ENCODE data around the gene RNF8. TPM values are rescaled to one million over a fixed set of nuclear protein-coding genes. Genes with fewer than 3 reads are reported as not detected.
"Not testable (repeated sequence)": the region's sequence is repeated elsewhere in the genome, so short reads cannot be mapped to it uniquely, and the experiment has no call there.

RNF8 gene
- total RNA-seq, 4 donors from 2014 or later = 2.2 to 12.9 (median 9.0) TPM

DNA sequence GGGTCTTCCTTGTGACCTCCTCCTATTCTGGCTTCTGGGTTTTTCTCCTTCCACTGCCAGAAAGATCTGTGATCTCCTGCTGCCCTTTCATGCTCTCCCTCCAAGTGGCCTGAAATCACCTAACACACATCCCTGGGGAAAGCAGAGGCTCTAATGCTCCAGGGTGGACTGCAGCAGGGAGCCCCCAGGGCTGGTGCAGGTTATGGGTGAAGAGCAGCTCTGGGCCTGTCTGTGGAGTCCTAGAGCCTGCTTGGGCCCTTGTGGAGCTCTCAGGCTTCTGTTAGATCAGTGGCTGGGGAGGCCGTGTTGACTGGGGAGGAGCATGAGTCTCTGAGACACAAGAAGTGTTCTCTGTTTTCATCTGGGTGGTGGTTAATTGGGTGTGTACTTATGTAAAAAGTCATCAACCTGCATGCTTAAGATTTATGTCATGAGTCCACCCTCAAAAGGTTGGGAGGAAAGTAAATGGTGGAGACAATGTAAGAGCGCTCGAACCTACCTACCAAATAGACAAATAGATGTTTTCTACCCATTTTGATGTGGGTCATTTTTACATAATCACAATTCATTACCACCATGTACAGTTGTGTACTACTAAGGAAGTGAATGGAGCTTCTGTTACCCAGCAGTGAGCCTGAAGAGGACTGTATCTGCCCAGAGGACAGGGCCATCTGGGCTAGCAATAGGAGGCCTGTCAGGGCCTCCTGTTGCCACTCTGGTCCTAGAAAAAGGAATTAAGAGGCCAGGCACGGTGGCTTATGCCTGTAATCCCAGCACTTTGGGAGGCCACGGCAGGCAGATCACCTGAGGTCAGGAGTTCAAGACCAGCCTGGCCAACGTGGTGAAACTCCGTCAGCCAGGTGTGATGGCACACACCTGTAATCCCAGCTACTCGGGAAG, 32.0 kb upstream of the RNF8 start:
- H3K9me3 ChIP-seq = no peaks in the 10 kb centered on the region
- no peak overlapping the region for H3K27ac ChIP-seq
- no peaks in the 10 kb centered on the region for H3K27me3 ChIP-seq
- no peak overlapping the region for H3K4me3 ChIP-seq
- peaks cover 7 to 21% (median 8%) of the 10 kb centered on the region in 4 donors for H3K4me1 ChIP-seq
- 88% methylated on average over 8 of the region's 8 CpGs; no CpG with 5 or more reads in 1 of the 2 donors for WGBS, 2 donors (ENCODE audit: low coverage in 1 of 2)
- H3K36me3 ChIP-seq = peaks cover 0 to 13% (median 4%) of the 10 kb centered on the region in 4 donors
- DNase-seq = no peak
- in situ Hi-C loops (cut with MboI; ENCODE audit: low pct_ligation_motif_present in 1 of 4, low pct_unique_long_range_greater_than_20kb in 1 of 4, low sequenced_read_pairs in 3 of 4) (no loop called here), intact Hi-C loops (cut with DNase I; ENCODE audit: low total_unique reads) (loop anchor here (10.0 kb wide), 2 partner anchors 243 to 373 kb away; partner anchors contain the start of gene MDGA1)
- no peak for TF ChIP-seq POLR2A (IDR thresholded peaks at IDR 0.05)
- no peak for TF ChIP-seq POLR2AphosphoS5 (IDR thresholded peaks at IDR 0.05)
- no peak for TF ChIP-seq EP300 (IDR thresholded peaks at IDR 0.05; ENCODE audit: low read depth)
- TF ChIP-seq, protein P1, sequence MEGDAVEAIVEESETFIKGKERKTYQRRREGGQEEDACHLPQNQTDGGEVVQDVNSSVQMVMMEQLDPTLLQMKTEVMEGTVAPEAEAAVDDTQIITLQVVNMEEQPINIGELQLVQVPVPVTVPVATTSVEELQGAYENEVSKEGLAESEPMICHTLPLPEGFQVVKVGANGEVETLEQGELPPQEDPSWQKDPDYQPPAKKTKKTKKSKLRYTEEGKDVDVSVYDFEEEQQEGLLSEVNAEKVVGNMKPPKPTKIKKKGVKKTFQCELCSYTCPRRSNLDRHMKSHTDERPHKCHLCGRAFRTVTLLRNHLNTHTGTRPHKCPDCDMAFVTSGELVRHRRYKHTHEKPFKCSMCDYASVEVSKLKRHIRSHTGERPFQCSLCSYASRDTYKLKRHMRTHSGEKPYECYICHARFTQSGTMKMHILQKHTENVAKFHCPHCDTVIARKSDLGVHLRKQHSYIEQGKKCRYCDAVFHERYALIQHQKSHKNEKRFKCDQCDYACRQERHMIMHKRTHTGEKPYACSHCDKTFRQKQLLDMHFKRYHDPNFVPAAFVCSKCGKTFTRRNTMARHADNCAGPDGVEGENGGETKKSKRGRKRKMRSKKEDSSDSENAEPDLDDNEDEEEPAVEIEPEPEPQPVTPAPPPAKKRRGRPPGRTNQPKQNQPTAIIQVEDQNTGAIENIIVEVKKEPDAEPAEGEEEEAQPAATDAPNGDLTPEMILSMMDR (IDR thresholded peaks at IDR 0.05) = no peak

DNA sequence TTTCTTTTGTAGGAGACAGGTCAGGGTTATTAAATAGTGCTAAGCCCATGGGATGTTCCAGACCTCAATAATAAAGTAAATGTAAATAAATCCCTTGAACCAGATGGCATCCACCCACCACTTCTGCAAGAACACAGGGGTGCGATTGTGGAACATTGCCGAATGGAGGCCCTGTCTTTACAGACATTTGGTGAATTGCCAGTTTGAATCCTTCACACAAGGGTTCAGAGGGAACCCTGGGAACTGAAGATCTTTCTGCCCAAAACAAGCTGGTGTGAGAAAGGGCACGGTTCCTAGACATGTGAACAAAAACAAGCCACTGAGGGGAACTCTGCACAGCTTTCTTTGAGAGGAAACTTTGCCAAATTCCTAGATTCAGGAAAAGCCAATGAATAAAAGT, 30.2 kb upstream of the RNF8 start:
- Histone ChIP-seq H3K4me1 (peaks cover 7 to 21% (median 8%) of the 10 kb centered on the region in 4 donors), H3K9me3 (no peaks in the 10 kb centered on the region), H3K27ac (peak overlapping the region in 2 of 4 donors; percentile 4 to 26), H3K36me3 (peaks cover 0 to 3% (median 0%) of the 10 kb centered on the region in 4 donors), H3K4me3 (no peak overlapping the region), H3K27me3 (no peaks in the 10 kb centered on the region)
- 30 to 31% methylated on average over 2 to 3 of the region's 3 CpGs for WGBS, 2 donors (ENCODE audit: low coverage in 1 of 2)
- no peak for DNase-seq
- in situ Hi-C loops (cut with MboI; ENCODE audit: low pct_ligation_motif_present in 1 of 4, low pct_unique_long_range_greater_than_20kb in 1 of 4, low sequenced_read_pairs in 3 of 4) (no loop called here), intact Hi-C loops (cut with DNase I; ENCODE audit: low total_unique reads) (loop anchor here (10.0 kb wide), 2 partner anchors 241 to 371 kb away; partner anchors contain the start of gene MDGA1)
- TF ChIP-seq POLR2AphosphoS5 (IDR thresholded peaks at IDR 0.05) (no peak), EP300 (IDR thresholded peaks at IDR 0.05; ENCODE audit: low read depth) (no peak), POLR2A (IDR thresholded peaks at IDR 0.05) (no peak)
- TF ChIP-seq, protein P1 (IDR thresholded peaks at IDR 0.05) = no peak

DNA sequence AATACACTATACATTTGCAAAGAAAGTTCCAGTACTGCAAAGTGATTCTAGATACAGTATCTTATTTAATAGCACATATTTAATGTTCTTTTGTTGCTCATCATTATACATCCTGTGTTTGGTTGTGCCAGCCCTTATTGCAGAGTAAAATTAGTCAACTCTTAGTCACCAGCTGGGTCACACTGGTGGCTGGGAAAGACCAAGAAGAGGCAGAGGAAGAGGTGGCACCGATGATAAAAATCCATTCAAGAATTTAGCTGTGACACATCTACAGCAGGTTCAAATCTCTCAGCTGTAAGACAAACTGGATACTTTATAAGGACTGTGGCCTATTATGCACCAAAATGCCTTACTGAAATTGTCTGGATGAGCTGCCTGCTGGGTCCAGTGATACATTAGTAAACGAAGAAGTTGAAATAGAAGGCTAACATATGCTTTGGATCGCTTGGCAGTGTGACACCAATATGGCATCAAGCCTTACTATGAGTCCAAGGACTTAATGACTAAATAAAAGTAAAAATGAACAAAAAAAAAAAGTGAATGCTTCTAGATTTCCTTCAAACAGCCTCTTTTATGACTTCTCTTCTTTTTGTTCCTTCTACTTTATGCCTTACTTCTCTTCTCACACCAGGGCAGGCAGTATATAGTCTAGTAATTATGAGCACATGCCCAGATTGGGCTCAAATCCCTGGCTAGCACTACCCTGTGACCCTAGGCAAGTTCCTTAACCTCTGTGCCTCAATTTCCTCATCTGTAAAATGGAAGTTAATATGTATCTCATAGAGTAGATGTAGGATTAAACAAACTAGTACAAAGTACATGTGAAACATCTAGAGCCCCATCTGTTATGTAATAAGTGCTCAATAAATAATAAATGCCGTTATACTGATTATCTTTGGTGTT, 29.4 kb upstream of the RNF8 start:
- WGBS, 2 donors (ENCODE audit: low coverage in 1 of 2) = 51 to 57% methylated on average over 4 of the region's 4 CpGs
- Histone ChIP-seq H3K4me3 (no peak overlapping the region), H3K27ac (peak overlapping the region in 2 of 4 donors; percentile 4 to 5), H3K4me1 (peaks cover 7 to 21% (median 8%) of the 10 kb centered on the region in 4 donors), H3K27me3 (no peaks in the 10 kb centered on the region), H3K36me3 (peaks cover 0 to 3% (median 0%) of the 10 kb centered on the region in 4 donors), H3K9me3 (no peaks in the 10 kb centered on the region)
- in situ Hi-C loops (cut with MboI; ENCODE audit: low pct_ligation_motif_present in 1 of 4, low pct_unique_long_range_greater_than_20kb in 1 of 4, low sequenced_read_pairs in 3 of 4) = loop anchor here in 1 of 4 donors (25.0 kb wide), 1 partner anchor 363 kb away; the partner anchor contains the start of gene MDGA1
- no peak for TF ChIP-seq POLR2A (IDR thresholded peaks at IDR 0.05)
- TF ChIP-seq POLR2AphosphoS5 (IDR thresholded peaks at IDR 0.05) = no peak
- TF ChIP-seq, protein P1 (IDR thresholded peaks at IDR 0.05) = no peak
- TF ChIP-seq EP300 (IDR thresholded peaks at IDR 0.05; ENCODE audit: low read depth) = no peak
- DNase-seq = no peak
- intact Hi-C loops (cut with DNase I; ENCODE audit: low total_unique reads) = loop anchor here (10.0 kb wide), 2 partner anchors 240 to 370 kb away; partner anchors contain the start of gene MDGA1

DNA sequence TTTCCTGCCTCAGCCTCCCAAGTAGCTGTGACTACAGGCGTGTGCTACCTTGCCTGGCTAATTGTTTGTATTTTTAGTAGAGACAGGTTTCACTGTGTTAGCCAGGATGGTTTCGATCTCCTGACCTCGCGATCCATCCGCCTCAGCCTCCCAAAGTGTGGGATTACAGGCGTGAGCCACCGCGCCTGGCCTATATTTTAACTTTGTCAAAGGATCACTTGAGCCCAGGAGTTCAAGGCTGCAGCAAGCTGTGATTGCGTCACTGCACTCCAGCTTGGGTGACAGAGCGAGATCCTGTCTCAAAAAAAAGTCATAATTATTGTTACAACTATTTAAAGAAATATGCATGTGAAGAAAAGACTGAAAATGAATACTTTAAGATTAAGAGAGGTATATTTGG, 23.4 kb upstream of the RNF8 start:
- H3K4me3 ChIP-seq; H3K4me1 ChIP-seq; H3K27me3 ChIP-seq; H3K9me3 ChIP-seq; intact Hi-C loops (cut with DNase I; ENCODE audit: low total_unique reads); H3K27ac ChIP-seq; DNase-seq: not testable (repeated sequence)
- in situ Hi-C loops (cut with MboI; ENCODE audit: low pct_ligation_motif_present in 1 of 4, low pct_unique_long_range_greater_than_20kb in 1 of 4, low sequenced_read_pairs in 3 of 4) = loop anchor here in 1 of 4 donors (25.0 kb wide), 1 partner anchor 357 kb away; the partner anchor contains the start of gene MDGA1
- WGBS, 2 donors (ENCODE audit: low coverage in 1 of 2) = 86 to 96% methylated on average over 2 to 10 of the region's 10 CpGs
- H3K36me3 ChIP-seq = peaks cover 0 to 13% (median 0%) of the 10 kb centered on the region in 4 donors

All from transverse colon (tissue), 4 donors.